Mesodermal cell (in vitro differentiated cells): Measurements from ENCODE around the gene PALLD.

Experiments used
- H3K27ac ChIP-seq: 2 replicates; pipeline ENCODE4 v1.7.0; 2013; ENCODE audit warnings: mild to moderate bottlenecking, low read depth, low read length, moderate library complexity; ENCODE audit not compliant: severe bottlenecking
- H3K36me3 ChIP-seq: 2 replicates; pipeline ENCODE4 v1.7.1; 2013; ENCODE audit warnings: mild to moderate bottlenecking, low read length, moderate library complexity; ENCODE audit not compliant: control insufficient read depth, insufficient read depth
- H3K4me1 ChIP-seq: one replicate; pipeline ENCODE4 v1.7.1; 2013; ENCODE audit warnings: mild to moderate bottlenecking, low read length; ENCODE audit not compliant: insufficient read depth, control insufficient read depth, poor library complexity, severe bottlenecking
- H3K4me3 ChIP-seq: 2 replicates; pipeline ENCODE4 v1.7.0; 2013; ENCODE audit warnings: low read length, control low read depth, mild to moderate bottlenecking; ENCODE audit not compliant: insufficient read depth, poor library complexity, severe bottlenecking; ENCODE audit errors: extremely low read depth
- H3K9me3 ChIP-seq: 2 replicates; pipeline ENCODE4 v1.7.1; 2013; ENCODE audit warnings: mild to moderate bottlenecking, low read length, moderate library complexity; ENCODE audit not compliant: control insufficient read depth
- WGBS, 2 experiments: methylation state at CpG; one replicate each; pipeline ENCODE4 v1.1.5; 2013; ENCODE audit warnings: missing lambda C conversion rate in 2 of 2; ENCODE audit not compliant: insufficient coverage in 2 of 2; 5-methylcytosine and 5-hydroxymethylcytosine counted together

Gene PALLD

DNA sequence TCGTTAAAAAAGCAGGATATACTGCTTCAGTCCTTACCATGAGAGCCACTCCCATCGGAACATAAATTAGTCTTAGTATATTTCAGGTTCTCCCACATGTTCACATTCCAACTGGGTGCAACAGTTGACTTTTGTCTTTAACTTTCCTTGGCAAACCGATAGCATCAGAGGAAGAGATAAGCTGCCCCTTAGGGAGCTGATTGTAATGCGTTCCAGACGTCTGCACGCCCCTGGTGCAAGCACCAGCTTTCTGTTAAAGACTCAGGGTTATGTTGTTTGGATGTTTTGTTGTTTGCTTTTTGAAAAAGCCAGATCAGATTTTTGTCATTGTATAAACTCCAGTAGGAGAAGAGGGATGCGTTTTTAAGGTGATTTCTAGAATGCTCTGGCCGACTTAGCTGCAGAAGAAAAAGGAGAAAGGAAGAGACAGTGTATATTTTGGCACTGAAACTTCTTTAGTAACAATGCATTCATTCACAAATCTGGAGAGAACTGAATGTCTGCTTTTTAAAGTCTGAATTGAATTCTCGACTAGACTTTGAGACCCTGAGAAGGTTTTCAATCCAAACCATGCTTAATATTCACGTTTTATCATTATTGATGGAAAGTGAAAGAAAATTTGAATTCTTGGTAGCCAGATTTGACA lies 352.3 kb downstream of the PALLD start:
- no peak overlapping the region for H3K4me3 ChIP-seq
- H3K4me1 ChIP-seq = peaks cover 55% of the 10 kb centered on the region
- peaks cover 60% of the 10 kb centered on the region for H3K36me3 ChIP-seq
- peak overlapping the region; percentile 64 for H3K27ac ChIP-seq
- no peaks in the 10 kb centered on the region for H3K9me3 ChIP-seq
- 6 to 10% methylated on average over 2 to 5 of the region's 10 CpGs for WGBS, 2 experiments

DNA sequence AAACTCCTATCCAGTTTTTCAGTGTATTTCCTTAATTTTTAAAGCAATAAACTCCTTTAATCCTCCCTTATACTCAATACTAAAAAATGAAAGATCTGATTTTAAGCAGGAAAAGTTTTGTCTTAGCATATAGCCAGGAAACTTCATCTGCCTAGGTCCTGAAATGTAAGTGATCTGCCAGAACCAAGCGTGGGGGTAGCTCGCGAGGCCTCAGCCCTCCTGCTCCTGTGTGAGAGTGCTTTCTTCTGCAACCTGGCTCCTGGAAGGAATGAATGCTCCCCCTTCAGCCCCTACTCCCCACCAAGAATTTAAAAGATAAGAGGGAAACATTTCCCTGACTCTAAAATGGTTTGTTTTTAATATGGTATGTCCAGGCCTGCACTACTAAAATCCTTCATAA lies 353.1 kb downstream of the PALLD start:
- 47 to 60% methylated on average over 2 to 3 of the region's 3 CpGs for WGBS, 2 experiments
- peak overlapping the region; percentile 64 for H3K27ac ChIP-seq
- no peak overlapping the region for H3K4me3 ChIP-seq
- peaks cover 50% of the 10 kb centered on the region for H3K4me1 ChIP-seq
- peaks cover 58% of the 10 kb centered on the region for H3K36me3 ChIP-seq
- no peaks in the 10 kb centered on the region for H3K9me3 ChIP-seq

GRCh38 chr4:168852387-168852786 lies 355.5 kb downstream of the PALLD start:
- WGBS, 2 experiments = 80 to 100% methylated on average over 1 to 3 of the region's 3 CpGs
- Histone ChIP-seq H3K36me3 (peaks cover 59% of the 10 kb centered on the region), H3K27ac (no peak overlapping the region), H3K4me1 (peaks cover 39% of the 10 kb centered on the region), H3K4me3 (no peak overlapping the region), H3K9me3 (no peaks in the 10 kb centered on the region)

- no peak overlapping the region for H3K4me3 ChIP-seq
- WGBS, 2 experiments = 93 to 96% methylated on average over 5 of the region's 6 CpGs
- H3K9me3 ChIP-seq = no peaks in the 10 kb centered on the region
- H3K4me1 ChIP-seq = peaks cover 34% of the 10 kb centered on the region
- no peak overlapping the region for H3K27ac ChIP-seq
- peaks cover 63% of the 10 kb centered on the region for H3K36me3 ChIP-seq
Observed at GRCh38 chr4:168852933-168853713, 356.3 kb downstream of the PALLD start.

GRCh38 chr4:168853770-168854169 lies 356.9 kb downstream of the PALLD start:
- H3K27ac ChIP-seq = no peak overlapping the region
- peaks cover 34% of the 10 kb centered on the region for H3K4me1 ChIP-seq
- no peaks in the 10 kb centered on the region for H3K9me3 ChIP-seq
- no peak overlapping the region for H3K4me3 ChIP-seq
- WGBS, 2 experiments = 98 to 100% methylated on average over 2 to 3 of the region's 4 CpGs
- H3K36me3 ChIP-seq = peaks cover 69% of the 10 kb centered on the region

DNA sequence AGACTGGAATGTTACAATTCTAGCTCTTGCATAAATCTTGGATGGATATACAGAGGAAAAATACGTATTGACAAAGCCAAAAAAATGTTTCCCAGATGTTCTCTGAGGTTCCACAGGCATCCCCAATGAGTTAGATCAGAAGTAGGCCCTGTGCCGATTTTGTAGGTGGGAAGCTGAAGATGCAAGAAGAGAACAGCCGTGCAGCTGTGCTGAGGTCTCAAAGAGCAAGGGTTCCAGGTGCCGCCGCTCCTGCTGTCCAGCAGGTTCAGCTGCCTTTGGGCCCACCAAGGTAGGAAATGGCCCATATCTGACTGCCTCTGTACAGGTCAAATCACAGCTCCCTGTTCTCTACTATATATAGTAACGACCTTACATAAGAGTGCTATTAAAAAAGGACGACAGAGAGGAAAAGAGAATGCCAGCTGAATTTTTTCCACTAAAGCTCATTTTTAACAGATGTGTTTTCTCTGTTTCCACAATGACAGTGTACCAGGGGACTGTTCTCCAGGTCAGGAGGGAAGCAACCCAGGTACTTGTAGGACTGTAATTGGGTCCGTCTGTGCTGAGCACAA lies 357.6 kb downstream of the PALLD start:
- Histone ChIP-seq H3K36me3 (peaks cover 76% of the 10 kb centered on the region), H3K4me1 (peaks cover 33% of the 10 kb centered on the region), H3K27ac (no peak overlapping the region), H3K9me3 (no peaks in the 10 kb centered on the region), H3K4me3 (no peak overlapping the region)
- WGBS, 2 experiments = 99 to 100% methylated on average over 5 of the region's 8 CpGs

- Histone ChIP-seq H3K4me3 (no peak overlapping the region), H3K36me3 (peaks cover 80% of the 10 kb centered on the region), H3K9me3 (no peaks in the 10 kb centered on the region), H3K4me1 (peaks cover 15% of the 10 kb centered on the region), H3K27ac (no peak overlapping the region)
- WGBS, 2 experiments = no CpG with 5 or more reads among the region's 2 CpGs
Observed at GRCh38 chr4:168856312-168856711, 359.5 kb downstream of the PALLD start.

GRCh38 chr4:168857009-168857408 lies 360.2 kb downstream of the PALLD start:
- Histone ChIP-seq H3K4me1 (peaks cover 15% of the 10 kb centered on the region), H3K27ac (no peak overlapping the region)

DNA sequence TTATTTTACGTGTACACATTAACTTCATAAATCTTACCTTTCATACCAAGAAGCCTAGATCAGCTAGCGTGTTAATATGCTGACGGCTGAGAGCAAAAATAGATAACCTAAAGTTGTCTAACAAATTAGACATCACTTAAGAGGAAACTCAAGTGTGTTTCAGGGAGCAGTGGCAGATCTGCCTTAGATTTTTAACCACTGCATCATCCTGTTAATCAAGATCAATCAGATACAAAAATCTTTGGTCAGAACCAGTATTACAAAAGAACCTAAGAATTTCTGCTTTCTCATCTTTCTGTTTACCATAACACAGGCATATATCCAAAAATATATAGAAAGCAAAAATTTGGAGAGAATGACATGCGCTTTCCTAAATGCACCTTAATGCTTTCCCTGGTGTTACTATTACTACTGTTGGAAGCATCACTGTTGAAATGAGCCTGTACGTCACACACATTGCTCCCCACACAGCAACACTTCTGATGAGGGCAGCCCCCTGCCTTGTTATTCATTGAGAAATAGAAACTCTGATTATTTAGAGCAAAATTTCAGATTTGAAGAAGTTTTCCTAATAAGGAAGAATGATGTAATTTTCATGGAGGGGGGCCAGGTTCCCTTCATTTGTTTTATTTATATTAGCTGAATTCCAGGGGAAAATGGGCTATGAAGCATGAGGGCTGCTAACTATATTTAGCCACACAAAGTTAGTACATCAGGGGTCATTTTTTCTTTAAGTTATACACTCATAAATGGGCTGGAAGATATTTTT lies 360.9 kb downstream of the PALLD start:
- peaks cover 15% of the 10 kb centered on the region for H3K4me1 ChIP-seq
- peaks cover 79% of the 10 kb centered on the region for H3K36me3 ChIP-seq
- no peak overlapping the region for H3K4me3 ChIP-seq
- H3K9me3 ChIP-seq = no peaks in the 10 kb centered on the region
- H3K27ac ChIP-seq = no peak overlapping the region
- 100% methylated on average over 2 of the region's 5 CpGs for WGBS, 2 experiments

More at GRCh38 chr4:168857009-168857408, 360.2 kb downstream of the PALLD start:
- Histone ChIP-seq H3K9me3 (no peaks in the 10 kb centered on the region), H3K4me3 (no peak overlapping the region), H3K36me3 (peaks cover 81% of the 10 kb centered on the region)
- WGBS, 2 experiments = 100% methylated on average over 1 of the region's 6 CpGs; no CpG with 5 or more reads in 1 of the 2 experiments

GRCh38 chr4:168859100-168859499 lies 362.2 kb downstream of the PALLD start:
- H3K27ac ChIP-seq = no peak overlapping the region

More at GRCh38 chr4:168859100-168859499, 362.2 kb downstream of the PALLD start:
- peaks cover 72% of the 10 kb centered on the region for H3K36me3 ChIP-seq
- H3K4me1 ChIP-seq = peaks cover 16% of the 10 kb centered on the region
- H3K4me3 ChIP-seq = no peak overlapping the region
- H3K9me3 ChIP-seq = no peaks in the 10 kb centered on the region
- 93 to 97% methylated on average over 6 to 7 of the region's 7 CpGs for WGBS, 2 experiments
